GM19324 (cell line): ENCODE measurements around the gene ARID5B.

Experiments
- ATAC-seq: cut with Tn5 transposase; IDR thresholded peaks from one replicate; pipeline ENCODE4 v1.9.1; 2021; ENCODE audit warnings: mild to moderate bottlenecking, moderate library complexity; ENCODE audit not compliant: unreplicated experiment, low FRiP score

ARID5B gene

GRCh38 chr10:61931620-61932332 is 30.3 kb downstream of the ARID5B start:
- ATAC-seq: no peak

GRCh38 chr10:61933859-61934555 is 32.5 kb downstream of the ARID5B start:
- ATAC-seq: no peak

GRCh38 chr10:61935077-61935476 is 33.6 kb downstream of the ARID5B start:
- ATAC-seq: no peak

GRCh38 chr10:61936770-61937169 is 35.3 kb downstream of the ARID5B start:
- ATAC-seq: no peak

GRCh38 chr10:61937631-61938351 is 36.3 kb downstream of the ARID5B start:
- peak; percentile 38 for ATAC-seq

- no peak for ATAC-seq
Observed at GRCh38 chr10:61939902-61940301, 38.4 kb downstream of the ARID5B start.

GRCh38 chr10:61941202-61941681 is 39.7 kb downstream of the ARID5B start:
- ATAC-seq: no peak

- ATAC-seq: no peak
Observed at GRCh38 chr10:61942604-61943461, 41.3 kb downstream of the ARID5B start.

- ATAC-seq: no peak
Observed at GRCh38 chr10:61943674-61944378, 42.3 kb downstream of the ARID5B start.

- no peak for ATAC-seq
Observed at GRCh38 chr10:61944410-61945147, 43.1 kb downstream of the ARID5B start.

GRCh38 chr10:61949687-61950086 is 48.2 kb downstream of the ARID5B start:
- no peak for ATAC-seq

- no peak for ATAC-seq
Observed at GRCh38 chr10:61950449-61951143, 49.1 kb downstream of the ARID5B start.

- ATAC-seq: no peak
Observed at GRCh38 chr10:61951144-61951483, 49.6 kb downstream of the ARID5B start.

GRCh38 chr10:61952028-61952674 is 50.7 kb downstream of the ARID5B start:
- no peak for ATAC-seq

- ATAC-seq: no peak
Observed at GRCh38 chr10:61953183-61953582, 51.7 kb downstream of the ARID5B start.

GRCh38 chr10:61957806-61958205 is 56.3 kb downstream of the ARID5B start:
- no peak for ATAC-seq

- no peak for ATAC-seq
Observed at GRCh38 chr10:61958311-61958710, 56.8 kb downstream of the ARID5B start.

- no peak for ATAC-seq
Observed at GRCh38 chr10:61958805-61959204, 57.3 kb downstream of the ARID5B start.
